DMS79 (cell line): ENCODE data around the gene SLC30A3.

Experiments
- DNase-seq: peaks from one replicate; lab custom pipeline; 2025; lab: John Stamatoyannopoulos, UW

Gene SLC30A3

DNA sequence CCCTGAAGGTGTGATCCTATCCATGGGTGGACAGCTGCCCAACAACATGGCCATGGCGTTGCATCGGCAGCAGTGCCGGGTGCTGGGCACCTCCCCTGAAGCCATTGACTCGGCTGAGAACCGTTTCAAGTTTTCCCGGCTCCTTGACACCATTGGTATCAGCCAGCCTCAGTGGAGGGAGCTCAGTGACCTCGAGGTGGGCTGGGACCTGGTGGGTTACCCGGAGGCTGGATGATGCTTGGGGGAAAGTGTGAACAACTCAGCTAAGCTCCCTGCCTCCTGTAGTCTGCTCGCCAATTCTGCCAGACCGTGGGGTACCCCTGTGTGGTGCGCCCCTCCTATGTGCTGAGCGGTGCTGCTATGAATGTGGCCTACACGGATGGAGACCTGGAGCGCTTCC, 29.5 kb downstream of the SLC30A3 start:
- DNase-seq, result no peak

DNA sequence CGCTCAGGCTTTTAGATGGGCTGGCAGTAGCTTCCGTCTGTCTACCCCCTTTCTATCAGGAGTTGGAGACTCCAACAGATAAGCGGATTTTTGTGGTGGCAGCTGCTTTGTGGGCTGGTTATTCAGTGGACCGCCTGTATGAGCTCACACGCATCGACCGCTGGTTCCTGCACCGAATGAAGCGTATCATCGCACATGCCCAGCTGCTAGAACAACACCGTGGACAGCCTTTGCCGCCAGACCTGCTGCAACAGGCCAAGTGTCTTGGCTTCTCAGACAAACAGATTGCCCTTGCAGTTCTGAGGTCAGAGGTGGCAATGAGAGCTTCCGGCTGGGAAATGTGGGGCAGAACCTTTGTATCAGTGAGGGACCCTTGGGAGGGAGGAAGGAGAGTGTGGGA, 30.9 kb downstream of the SLC30A3 start:
- DNase-seq, result no peak

DNA sequence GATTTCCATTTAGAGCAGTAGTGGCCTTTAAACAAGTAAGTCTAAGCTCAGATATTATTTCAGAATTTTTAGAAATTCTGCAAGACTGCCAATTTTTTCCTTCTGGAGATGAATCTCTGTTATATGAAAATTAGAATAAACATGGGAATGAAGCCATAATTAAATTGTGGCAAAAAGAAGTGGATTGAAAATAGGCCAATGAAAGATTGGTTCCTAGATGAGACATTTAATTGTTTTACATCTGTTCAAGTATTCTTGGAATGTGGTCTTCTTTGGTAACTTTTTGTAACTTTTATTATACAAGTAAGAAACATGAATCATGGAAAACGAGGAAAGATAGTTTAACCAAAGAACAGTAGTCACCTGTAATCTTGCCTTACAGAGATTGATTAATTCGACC, 35.3 kb downstream of the SLC30A3 start:
- DNase-seq, result no peak

DNA sequence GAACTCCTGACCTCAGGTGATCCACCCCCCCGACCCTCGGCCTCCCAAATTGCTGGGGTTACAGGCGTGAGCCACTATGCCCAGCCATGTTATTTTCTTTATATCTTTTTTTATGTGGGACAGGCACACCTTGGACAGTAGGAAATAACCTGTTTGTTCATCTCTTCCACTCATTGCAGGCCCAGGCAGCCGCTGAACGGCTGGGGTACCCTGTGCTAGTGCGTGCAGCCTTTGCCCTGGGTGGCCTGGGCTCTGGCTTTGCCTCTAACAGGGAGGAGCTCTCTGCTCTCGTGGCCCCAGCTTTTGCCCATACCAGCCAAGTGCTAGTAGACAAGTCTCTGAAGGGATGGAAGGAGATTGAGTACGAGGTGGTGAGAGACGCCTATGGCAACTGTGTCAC, 37.3 kb downstream of the SLC30A3 start:
- DNase-seq, result no peak

DNA sequence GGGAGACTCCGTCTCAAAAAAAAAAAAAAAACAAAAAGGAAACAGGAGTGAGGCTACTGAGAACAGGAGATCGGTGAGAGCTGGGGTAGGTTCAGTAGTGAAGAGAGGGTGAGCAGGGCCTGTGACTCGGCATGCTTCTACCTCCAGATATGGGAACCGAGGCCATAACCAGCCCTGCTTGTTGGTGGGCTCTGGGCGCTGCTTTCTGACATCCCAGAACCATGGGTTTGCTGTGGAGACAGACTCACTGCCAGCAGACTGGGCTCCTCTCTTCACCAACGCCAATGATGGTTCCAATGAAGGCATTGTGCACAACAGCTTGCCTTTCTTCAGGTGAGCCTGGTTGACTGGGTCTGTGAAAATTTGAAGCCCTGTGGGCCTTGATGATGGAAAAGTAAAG, 39.4 kb downstream of the SLC30A3 start:
- DNase-seq, result no peak

DNA sequence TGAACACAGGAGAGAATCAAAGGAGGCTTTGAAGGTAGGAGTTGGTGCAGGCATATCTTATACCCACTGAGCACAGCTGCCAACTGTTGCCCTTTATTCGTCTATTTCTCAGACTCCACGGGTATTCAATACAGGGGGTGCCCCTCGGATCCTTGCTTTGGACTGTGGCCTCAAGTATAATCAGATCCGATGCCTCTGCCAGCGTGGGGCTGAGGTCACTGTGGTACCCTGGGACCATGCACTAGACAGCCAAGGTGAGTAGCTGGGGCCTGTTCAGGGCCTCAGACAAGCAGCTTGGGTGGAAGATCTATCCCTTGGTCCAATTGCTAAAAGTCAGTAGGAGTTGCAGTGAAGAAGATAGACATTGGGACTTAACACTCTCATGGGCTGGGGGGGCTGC, 40.4 kb downstream of the SLC30A3 start:
- DNase-seq, result no peak

DNA sequence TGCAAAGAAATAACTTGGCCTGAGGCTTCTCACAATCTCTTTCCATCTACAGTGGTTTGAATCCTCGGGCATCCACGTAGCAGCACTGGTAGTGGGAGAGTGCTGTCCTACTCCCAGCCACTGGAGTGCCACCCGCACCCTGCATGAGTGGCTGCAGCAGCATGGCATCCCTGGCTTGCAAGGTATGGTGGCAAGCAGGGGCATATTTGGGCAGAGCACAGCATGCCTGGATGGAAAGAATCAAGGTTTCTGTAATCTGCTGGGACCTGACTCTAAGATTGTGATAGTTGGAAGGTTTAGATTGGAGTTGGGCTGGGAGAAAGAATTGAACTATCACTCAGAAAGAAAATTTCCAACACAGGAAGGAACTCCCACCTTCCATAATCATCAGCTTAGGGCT, 41.7 kb downstream of the SLC30A3 start:
- DNase-seq, result no peak

DNA sequence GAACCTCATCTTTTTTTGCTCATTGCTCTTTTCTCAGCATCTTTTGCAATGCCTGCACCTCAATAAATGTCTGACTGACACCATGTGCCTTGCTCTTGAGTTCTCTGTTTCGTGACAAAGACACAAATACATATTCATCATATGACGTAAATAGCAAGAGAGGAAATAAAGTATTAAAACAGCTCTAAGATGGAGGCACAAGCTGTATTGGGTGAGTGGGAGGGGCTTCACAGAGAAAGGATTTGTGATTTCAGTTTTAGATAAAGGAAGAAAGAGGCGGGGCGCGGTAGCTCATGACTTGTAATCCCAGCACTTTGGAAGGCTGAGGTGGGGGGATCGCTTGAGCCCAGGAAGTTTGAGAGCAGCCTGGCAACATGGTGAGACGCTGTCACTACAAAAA, 42.8 kb downstream of the SLC30A3 start:
- no peak for DNase-seq

DNA sequence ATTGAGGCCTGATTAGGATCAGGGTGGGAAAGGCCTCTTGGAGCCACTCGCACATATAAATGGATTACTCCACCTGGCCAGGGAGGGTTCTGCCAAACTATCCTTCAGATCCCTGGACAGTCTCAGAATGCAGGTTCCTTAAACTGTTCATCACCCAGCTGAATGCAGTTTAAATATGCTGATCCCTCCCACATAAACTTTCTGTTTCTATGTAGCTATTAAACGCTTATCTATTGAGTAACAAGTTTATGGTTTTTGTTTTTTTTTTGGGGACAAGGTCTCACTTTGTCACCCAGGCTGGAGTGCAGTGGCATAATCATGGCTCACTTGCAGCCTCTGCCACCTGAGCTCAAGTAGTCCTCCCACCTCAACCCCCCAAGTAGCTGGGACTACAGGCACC, 43.8 kb downstream of the SLC30A3 start:
- no peak for DNase-seq

DNA sequence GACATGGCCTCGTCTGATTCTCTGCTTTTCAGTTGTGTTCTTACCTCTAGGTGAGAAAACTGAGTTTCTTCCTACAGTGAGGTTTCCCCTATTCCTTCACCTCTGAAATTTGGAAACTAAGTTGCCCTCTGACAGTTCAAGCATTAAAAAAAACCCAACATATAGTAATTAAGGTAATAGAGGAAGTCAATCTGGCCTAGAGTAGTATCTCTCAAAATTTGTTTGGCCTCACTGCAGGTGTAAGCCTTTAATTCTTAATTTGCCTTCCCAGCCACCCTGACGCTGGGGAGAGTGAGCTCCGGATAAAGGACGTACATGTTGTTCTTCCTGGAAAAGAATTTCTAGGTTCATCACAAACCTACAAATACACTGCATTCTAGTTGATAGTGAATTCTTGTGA, 44.2 kb downstream of the SLC30A3 start:
- no peak for DNase-seq

DNA sequence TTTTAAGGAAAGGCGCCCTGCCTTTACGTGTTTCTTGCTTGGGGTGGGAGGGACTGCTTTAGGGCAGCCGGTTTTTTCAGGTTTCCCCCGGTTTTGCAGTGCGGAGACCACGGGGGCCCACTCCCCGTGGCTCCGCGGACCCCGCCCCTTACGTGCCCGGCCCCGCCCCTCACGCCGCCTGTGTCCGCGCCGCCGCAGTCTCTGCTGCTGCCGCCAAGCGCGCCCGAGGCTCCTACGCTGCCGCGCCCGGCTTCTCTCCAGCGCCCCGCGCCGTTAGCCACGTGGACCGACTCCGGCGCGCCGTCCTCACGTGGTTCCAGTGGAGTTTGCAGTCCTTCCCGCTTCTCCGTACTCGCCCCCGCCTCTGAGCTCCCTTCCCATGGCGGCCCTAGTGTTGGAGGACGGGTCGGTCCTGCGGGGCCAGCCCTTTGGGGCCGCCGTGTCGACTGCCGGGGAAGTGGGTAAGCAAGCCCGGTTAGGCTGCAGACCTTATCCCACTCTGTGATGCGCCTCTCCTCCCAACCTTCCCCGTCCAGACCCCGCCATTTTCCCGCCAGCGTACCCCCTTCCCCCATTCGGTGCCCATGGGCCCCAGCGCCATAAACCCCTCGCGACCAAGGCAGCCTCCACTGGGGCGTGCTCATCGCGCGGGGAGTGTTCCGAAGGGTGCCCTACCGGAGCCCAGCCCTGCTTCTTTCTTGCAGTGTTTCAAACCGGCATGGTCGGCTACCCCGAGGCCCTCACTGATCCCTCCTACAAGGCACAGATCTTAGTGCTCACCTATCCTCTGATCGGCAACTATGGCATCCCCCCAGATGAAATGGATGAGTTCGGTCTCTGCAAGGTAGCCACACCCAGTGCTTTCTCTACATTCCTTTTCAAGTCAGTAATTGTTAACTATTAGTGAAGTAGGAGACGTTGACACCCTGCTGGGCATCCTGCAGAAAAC, 45.4 kb downstream of the SLC30A3 start, which contains the start of gene CAD:
TSS of gene CAD (plus strand) at position 197 of the 949 bp plus-strand sequence. CDS start at position 380, 183 bp downstream.
- peak; percentile 65 for DNase-seq

DNA sequence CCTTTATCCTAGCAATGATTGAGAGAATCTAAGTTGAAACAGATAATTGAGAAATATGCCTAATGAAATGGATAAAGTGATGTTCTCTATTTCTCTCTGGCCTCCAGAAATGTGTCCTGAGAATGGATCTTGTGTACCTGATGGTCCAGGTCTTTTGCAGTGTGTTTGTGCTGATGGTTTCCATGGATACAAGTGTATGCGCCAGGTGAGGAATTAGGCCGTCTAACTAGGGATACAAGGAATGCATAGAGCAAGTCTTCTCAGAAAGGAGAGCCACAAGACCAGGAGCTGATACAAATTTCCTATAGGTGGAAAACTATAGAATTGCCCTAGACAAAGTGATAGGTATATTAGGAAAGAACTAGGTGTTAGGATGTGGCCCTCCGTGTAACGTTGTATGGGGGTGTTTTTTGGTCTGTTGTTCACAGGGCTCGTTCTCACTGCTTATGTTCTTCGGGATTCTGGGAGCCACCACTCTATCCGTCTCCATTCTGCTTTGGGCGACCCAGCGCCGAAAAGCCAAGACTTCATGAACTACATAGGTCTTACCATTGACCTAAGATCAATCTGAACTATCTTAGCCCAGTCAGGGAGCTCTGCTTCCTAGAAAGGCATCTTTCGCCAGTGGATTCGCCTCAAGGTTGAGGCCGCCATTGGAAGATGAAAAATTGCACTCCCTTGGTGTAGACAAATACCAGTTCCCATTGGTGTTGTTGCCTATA, 46.3 kb downstream of the SLC30A3 start:
- DNase-seq, result no peak

DNA sequence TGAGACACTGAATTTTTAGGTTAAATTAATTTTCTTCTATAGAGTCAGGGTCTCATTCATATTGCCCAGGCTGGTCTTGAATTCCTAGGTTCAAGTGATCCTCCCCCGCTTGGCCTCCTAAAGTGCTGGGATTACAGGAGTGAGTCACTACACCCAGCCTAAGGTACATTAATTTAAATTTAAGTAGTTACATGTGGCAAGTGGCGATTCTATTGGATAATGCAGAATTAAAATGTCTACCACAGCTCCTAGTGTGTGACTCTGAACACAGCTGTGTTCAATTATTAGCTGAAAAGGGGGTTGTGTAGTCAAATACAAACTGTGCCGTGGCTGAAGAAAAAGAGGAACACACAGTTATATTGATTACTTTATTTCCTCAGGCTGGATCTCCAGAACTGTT, 47.9 kb downstream of the SLC30A3 start:
- DNase-seq, result no peak

DNA sequence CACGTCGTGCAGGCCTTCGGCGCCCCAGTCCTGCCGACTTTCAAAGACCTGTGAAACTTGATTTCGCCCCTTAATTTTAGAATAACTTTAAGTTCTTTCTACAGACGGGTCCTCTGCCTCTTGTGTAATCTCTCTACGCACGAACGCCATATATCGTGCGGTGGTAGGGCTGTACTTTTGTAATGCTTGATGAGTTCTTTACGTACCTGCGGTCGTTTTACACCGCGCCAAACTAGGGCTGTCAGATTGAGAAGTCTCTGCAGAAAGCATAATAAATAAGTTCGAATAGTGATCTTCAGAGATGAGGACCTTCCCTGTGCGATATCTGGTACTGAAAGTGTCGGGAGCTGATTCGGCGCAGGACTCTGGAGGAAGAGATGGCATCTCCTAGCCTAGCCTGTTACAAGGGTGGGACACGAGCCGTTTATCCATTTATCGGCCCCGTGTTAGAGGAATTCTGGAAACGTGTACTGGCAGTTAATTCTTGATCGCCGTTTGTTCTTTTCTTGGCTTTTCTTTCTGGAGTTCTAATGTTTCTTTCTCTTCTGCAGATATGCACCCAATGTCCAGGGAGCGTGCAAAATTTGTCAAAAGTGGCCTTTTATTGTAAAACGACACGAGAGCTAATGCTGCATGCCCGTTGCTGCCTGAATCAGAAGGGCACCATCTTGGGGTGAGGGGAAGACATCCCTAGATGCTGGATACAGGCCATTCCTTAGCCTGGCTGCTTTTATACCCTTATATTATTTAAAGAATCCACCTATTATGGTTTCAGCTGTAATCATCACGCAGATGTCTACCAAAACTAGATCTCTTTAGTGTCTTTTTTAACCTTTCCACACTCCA, 50.0 kb downstream of the SLC30A3 start:
- DNase-seq, result no peak

DNA sequence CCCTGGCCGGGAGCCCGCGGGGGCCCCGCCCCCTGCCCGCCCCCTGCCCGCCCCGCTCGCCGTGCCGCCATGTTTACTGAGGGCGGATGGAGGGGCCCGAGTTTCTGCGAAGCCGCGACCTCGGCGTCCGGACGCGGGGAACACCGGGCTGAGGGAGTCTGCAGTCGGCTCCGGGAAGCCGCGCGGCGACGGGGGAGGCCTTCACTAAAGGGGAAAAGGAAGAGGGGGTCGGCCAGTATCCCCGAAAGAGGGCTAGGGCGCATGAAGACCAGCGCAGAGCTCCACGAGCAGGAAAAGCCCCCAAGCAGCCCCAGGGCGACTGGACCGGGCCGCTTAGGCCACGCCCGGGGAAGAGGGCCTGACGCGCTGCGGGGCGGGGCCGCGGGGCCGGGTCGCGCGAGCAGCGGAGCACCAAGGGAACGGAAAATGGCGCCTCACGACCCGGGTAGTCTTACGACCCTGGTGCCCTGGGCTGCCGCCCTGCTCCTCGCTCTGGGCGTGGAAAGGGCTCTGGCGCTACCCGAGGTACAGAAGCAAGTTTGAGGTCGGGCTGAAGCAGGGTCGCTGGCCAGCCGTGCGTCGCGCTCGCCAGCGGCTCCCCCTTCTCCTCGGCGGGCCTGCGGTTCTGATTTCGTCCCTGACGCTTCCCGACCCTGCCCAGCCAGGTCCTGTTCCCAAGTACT, 50.8 kb downstream of the SLC30A3 start, which contains the start of the genes ATRAID and SLC5A6:
TSS of gene ATRAID (plus strand) at position 99 of the 683 bp plus-strand sequence. CDS start at position 427, 328 bp downstream.
TSS of gene SLC5A6 (minus strand) at position 326 of the 683 bp plus-strand sequence. CDS start 4,618 bp downstream, outside the sequence.
- peak; percentile 75 for DNase-seq

DNA sequence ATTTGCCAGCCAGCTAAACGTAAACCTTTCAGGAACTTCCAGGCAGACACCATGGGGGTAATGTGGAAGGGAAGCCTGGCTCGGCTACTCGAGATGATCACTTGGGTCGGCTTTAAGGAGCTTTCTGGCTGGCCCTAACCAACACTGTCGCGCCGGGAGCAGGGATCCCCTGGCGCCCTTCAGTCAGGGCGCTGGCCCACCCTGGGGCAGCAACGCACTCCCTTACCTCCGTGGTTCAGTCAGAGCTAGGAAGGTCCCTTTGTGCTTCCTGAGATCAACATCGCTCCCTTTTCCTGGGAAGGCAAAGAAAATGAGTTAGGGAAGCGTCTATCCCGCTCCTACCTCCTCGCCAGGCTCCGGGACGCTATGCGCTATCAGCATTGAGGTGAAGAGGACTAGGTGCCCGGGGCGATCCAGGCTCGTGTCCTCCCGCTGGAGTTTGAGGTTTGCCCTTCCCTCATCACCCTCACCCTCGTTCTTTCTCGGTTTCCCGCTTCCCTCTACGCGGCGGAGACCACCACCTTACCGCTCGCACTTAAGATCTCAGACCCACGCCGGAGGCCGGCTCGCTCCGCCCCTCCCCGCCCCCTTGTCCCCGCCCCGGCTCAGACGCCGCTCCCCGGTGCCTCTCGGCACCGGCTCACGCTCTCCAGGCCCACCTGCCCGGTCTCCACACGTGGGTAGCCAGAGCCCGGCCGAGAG, 51.5 kb downstream of the SLC30A3 start:
- DNase-seq, result no peak

DNA sequence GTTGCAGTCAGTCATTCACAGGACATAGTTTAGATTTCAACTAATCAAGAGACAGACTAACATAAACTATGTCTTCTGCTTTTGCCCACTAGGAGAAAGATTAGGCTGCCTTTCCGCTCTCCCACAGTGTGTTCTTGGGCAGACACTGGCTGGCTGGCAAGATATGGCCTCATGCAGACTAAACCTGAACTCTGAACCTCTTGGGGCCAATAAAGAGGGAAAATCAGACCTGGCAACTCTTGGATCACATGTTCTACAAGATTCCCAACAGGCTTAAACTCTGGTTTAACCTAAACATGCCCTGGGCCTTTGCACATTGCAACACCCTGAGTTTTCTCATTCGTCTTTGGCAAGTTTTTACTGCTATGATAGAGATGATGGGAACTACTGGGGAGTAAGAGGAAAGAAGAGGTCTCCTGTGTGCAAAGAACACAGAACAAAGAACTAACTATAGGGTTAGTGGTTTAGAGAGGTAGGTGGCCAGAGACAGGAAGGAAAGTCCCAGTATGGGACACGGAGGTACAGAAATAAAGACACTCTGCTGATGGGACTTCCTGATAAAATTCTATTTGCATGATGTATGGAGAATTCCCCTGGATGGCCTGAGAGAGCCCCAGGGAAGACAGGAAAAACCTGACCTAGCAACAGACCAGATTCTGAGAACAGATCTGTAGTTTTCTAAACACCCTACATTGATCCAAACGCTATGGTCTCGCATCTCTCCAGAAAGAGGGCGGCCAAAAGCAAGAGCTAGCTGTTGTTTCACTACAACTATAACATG, 53.0 kb downstream of the SLC30A3 start:
- DNase-seq, result no peak

DNA sequence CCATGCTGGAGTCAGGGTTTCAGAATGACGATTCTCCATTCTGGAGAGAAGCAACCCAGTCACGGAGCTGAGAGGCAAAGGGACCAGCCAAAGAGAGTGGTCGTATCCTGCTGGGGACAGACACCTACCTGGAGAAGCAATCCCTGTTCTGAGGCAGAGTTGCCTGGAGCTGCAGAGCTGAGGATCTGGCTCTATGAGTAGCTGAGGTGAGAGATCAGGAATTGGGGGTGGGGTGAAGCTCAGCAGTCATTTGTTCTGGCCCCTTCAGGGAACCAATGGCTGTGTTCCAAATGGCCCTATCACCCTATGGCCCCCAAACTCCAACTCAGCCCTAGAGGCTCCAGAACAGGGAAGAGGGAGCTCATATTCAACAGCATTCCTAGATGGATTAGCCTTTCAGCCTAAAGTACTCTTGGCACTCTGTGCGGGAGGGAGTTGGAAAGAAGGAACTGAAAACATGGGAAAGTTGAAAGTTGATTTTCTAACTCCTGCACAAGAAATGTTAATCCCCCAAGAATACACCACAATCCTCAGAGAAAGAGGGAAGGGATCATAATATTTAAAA, 54.3 kb downstream of the SLC30A3 start:
- DNase-seq, result no peak

DNA sequence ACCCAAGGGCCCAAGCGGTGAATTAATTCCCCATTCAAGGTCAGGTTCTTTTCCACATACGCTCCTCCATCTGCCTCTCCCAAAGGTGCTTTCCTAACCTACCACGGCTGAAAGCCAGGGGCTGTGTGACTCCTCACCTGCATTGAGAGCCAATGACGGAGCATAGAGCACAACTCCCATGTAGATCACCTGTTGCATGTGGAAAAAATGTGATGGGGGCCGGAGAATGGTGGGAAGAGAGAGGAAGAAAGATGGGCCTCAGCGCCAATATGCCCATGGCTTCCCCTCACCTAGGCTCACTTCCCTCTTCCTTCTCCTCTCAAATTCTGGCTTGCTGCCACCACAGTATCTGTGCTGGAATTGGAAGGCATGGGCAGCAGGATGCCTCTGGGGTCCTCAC, 56.5 kb downstream of the SLC30A3 start:
- no peak for DNase-seq

DNA sequence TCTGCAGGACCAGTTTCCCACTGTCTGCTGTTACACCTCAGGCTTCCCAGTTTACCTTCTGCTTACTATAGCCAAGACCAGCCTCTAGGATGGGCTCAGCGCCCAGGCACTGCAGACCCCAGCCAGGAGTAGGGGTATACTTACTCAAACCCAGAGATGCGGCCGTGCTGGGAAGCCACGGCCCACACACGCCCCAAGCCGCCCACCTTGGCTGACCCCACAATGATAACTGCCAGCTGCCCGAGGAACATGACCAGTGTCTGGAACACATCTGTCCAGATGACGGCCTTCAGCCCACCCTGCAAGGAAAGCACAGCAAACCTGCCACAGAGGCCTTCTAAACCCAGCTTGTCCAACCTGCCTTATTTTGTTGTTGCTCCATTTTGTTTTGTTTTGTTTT, 57.6 kb downstream of the SLC30A3 start:
- DNase-seq, result no peak
